SK-N-SH (cell line): ENCODE results near the gene SELENOK. TPM values are rescaled to one million over a fixed set of nuclear protein-coding genes. Genes with fewer than 3 reads are reported as not detected.

Experiments
- CTCF ChIA-PET: fragments of 300-600, 350-600 bp; formaldehyde crosslinking; extraction: SDS; loops from one replicate; lab custom pipeline; 2021; lab: Yijun Ruan, JAX
- POLR2A ChIA-PET: fragments of 350-600 bp; sonication (Branson Sonifier 250); formaldehyde crosslinking; extraction: SDS; loops from one replicate; lab custom pipeline; 2020; ENCODE audit warnings: antibody characterized with exemption, inconsistent platforms; lab: Yijun Ruan, JAX
- DNase-seq: peaks from one replicate; pipeline ENCODE4 v3.0.0; 2012
- H2AFZ ChIP-seq: fragments of 200-600 bp; sonication (generic); 2 replicates; pipeline ENCODE4 v1.8.1; 2016; ENCODE audit warnings: antibody characterized with exemption, mild to moderate bottlenecking, low read depth
- H3F3A ChIP-seq: fragments of 200-600 bp; sonication (generic); replicated peaks from 2 replicates; pipeline ENCODE3; 2016; ENCODE audit warnings: antibody characterized with exemption, mild to moderate bottlenecking; ENCODE audit not compliant: insufficient read depth
- H3K27ac ChIP-seq, 2 experiments: fragments of 200-500 bp in 1 of 2; fragments of 200-600 bp in 1 of 2; sonication (Bioruptor generic) in 1 of 2; sonication (generic), shearing (Covaris generic) in 1 of 2; 2 replicates each; pipeline versions ENCODE4 v1.5.1 to v1.6.1; 2014 to 2016; ENCODE audit warnings: low read depth in 2 of 2, inconsistent platforms in 1 of 2, low read length in 1 of 2, mild to moderate bottlenecking in 1 of 2, mixed read lengths in 1 of 2
- H3K27me3 ChIP-seq: fragments of 200-600 bp; sonication (generic), shearing (Covaris generic); 2 replicates; pipeline ENCODE4 v1.6.1; 2016; ENCODE audit warnings: mixed run types; ENCODE audit not compliant: insufficient read depth
- H3K36me3 ChIP-seq, 2 experiments: fragments of 200-500 bp in 1 of 2; fragments of 200-600 bp in 1 of 2; sonication (Bioruptor generic) in 1 of 2; sonication (generic) in 1 of 2; replicated peaks in 1 of 2; 2 replicates each; pipeline versions ENCODE3 to v1.5.1; 2014 to 2016; ENCODE audit warnings: low read length in 1 of 2, mild to moderate bottlenecking in 1 of 2; ENCODE audit not compliant: insufficient read depth in 2 of 2, control insufficient read depth in 1 of 2
- H3K4me1 ChIP-seq, 2 experiments: fragments of 200-500 bp in 1 of 2; fragments of 200-600 bp in 1 of 2; sonication (Bioruptor generic) in 1 of 2; sonication (generic), shearing (Covaris generic) in 1 of 2; 2 replicates each; pipeline versions ENCODE4 v1.5.1 to v1.6.1; 2014 to 2016; ENCODE audit warnings: low read depth in 1 of 2, low read length in 1 of 2, mixed run types in 1 of 2; ENCODE audit not compliant: insufficient read depth in 2 of 2, control insufficient read depth in 1 of 2
- H3K4me2 ChIP-seq: fragments of 200-600 bp; sonication (generic), shearing (Covaris generic); 2 replicates; pipeline ENCODE4 v1.6.1; 2017; ENCODE audit warnings: mixed run types
- H3K4me3 ChIP-seq, 2 experiments: fragments of 200-500 bp in 1 of 2; fragments of 200-600 bp in 1 of 2; sonication (Bioruptor generic) in 1 of 2; sonication (generic), shearing (Covaris generic) in 1 of 2; 2 replicates each; pipeline versions ENCODE4 v1.5.1 to v1.8.1; 2014 to 2016; ENCODE audit warnings: low read depth in 2 of 2, inconsistent platforms in 1 of 2, low read length in 1 of 2, mild to moderate bottlenecking in 1 of 2, mixed read lengths in 1 of 2, moderate library complexity in 1 of 2
- H3K79me2 ChIP-seq: fragments of 200-600 bp; sonication (generic); 2 replicates; pipeline ENCODE4 v1.8.1; 2017; ENCODE audit warnings: mild to moderate bottlenecking; ENCODE audit not compliant: insufficient read depth
- H3K9ac ChIP-seq: fragments of 200-600 bp; sonication (generic); 2 replicates; pipeline ENCODE4 v1.6.1; 2017; ENCODE audit warnings: mixed run types
- H3K9me2 ChIP-seq: fragments of 200-600 bp; sonication (generic); 2 replicates; pipeline ENCODE4 v1.6.1; 2017; ENCODE audit warnings: mixed run types
- H3K9me3 ChIP-seq: fragments of 200-600 bp; sonication (generic); 2 replicates; pipeline ENCODE4 v1.6.1; 2017; ENCODE audit warnings: mixed run types, mild to moderate bottlenecking, moderate library complexity
- H4K20me1 ChIP-seq: fragments of 200-600 bp; sonication (generic); 2 replicates; pipeline ENCODE4 v1.6.1; 2017; ENCODE audit warnings: mild to moderate bottlenecking, mixed run types; ENCODE audit not compliant: insufficient read depth
- ELF1 ChIP-seq: IDR thresholded peaks from 2 replicates; pipeline ENCODE4 v1.4.0; 2012
- EP300 ChIP-seq, 2 experiments: IDR thresholded peaks; 2 replicates each; pipeline versions ENCODE4 v1.4.0 to v1.6.1; 2012; ENCODE audit warnings: borderline replicate concordance in 1 of 2, low read depth in 1 of 2, low read length in 1 of 2
- FOSL2 ChIP-seq: IDR thresholded peaks from 2 replicates; pipeline ENCODE4 v1.4.0; 2012; ENCODE audit warnings: low read depth, mild to moderate bottlenecking, moderate library complexity, borderline replicate concordance
- FOXJ3 ChIP-seq: sonication (generic); formaldehyde crosslinking; IDR thresholded peaks from 2 replicates; pipeline ENCODE4 v1.5.1; 2020; ENCODE audit warnings: mild to moderate bottlenecking, missing genetic modification reagents
- GATA2 ChIP-seq: sonication (generic); formaldehyde crosslinking; IDR thresholded peaks from 2 replicates; pipeline ENCODE4 v1.5.0; 2020; ENCODE audit warnings: mild to moderate bottlenecking, missing genetic modification reagents
- JUND ChIP-seq: IDR thresholded peaks from 2 replicates; pipeline ENCODE4 v1.4.0; 2012
- MXI1 ChIP-seq: IDR thresholded peaks from 2 replicates; pipeline ENCODE4 v1.6.1; 2012; ENCODE audit warnings: mild to moderate bottlenecking, low read depth, low read length, improper control_type of control experiment
- NFIC ChIP-seq: IDR thresholded peaks from 2 replicates; pipeline ENCODE4 v1.4.0; 2012; ENCODE audit warnings: borderline replicate concordance
- POLR2AphosphoS5 ChIP-seq: IDR thresholded peaks from 2 replicates; pipeline ENCODE4 v1.6.1; 2012; ENCODE audit warnings: low read depth, low read length
- RFX5 ChIP-seq: IDR thresholded peaks from 2 replicates; pipeline ENCODE4 v1.6.1; 2012; ENCODE audit warnings: mild to moderate bottlenecking, improper control_type of control experiment, low read length
- SIN3A ChIP-seq: IDR thresholded peaks from 2 replicates; pipeline ENCODE4 v1.6.1; 2012; ENCODE audit warnings: low read depth, mild to moderate bottlenecking, low read length, moderate library complexity, borderline replicate concordance
- TCF12 ChIP-seq: IDR thresholded peaks from 2 replicates; pipeline ENCODE4 v1.4.0; 2012
- WGBS: methylation state at CpG from one replicate; pipeline ENCODE4 v1.1.6; 2017; ENCODE audit warnings: low lambda C conversion rate; 5-methylcytosine and 5-hydroxymethylcytosine counted together
- polyA plus RNA-seq, 3 experiments: library from polyadenylated mRNA; depleted of rRNA; stranded (reverse); fragments of >200 nt; gene quantifications; 2 replicates each; pipeline ENCODE4 v1.2.3, GENCODE V29; 2012
- TF ChIP-seq, protein P1 (sequence below): IDR thresholded peaks from 2 replicates; pipeline ENCODE4; 2012
- TF ChIP-seq, protein P2 (sequence below): fragments of 200-600 bp; sonication (generic); IDR thresholded peaks from 2 replicates; pipeline ENCODE4 v1.6.1; 2017; ENCODE audit warnings: antibody characterized with exemption, mild to moderate bottlenecking, moderate library complexity
- TF ChIP-seq, protein P3 (sequence below): IDR thresholded peaks from 2 replicates; pipeline ENCODE4 v1.4.0; 2012; ENCODE audit warnings: low read depth
- TF ChIP-seq, protein P4 (sequence below): IDR thresholded peaks from 2 replicates; pipeline ENCODE4 v1.4.0; 2012; ENCODE audit warnings: low read depth, borderline replicate concordance
- TF ChIP-seq, protein P5 (sequence below): IDR thresholded peaks from 2 replicates; pipeline ENCODE4 v1.4.0; 2012; ENCODE audit warnings: low read depth, borderline replicate concordance

SELENOK gene
- polyA plus RNA-seq, 1 of the 3 experiments (the other 2 are of a cell fraction) = 29.2 TPM

DNA sequence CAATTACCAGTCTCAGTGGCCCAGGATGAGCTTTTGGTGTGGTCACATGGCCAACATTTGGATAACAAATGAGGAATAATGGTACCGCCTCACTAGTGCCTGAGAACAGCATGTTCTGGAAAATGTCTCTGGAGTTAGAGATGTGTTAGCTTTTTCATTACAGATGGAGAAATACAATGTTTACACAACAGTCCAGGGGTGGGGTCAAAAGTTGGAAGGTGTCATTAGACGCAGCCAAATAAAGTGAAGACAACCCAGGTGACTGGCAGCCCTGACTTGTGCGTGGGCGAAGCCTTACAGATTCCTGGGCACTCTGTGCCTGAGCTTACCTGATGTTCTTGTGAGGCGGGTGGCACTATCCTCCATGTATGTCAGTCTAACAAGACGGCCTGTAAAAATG is 32.5 kb downstream of the SELENOK start:
- Histone ChIP-seq H3K27me3 (no peaks in the 10 kb centered on the region), H3K79me2 (no peaks in the 10 kb centered on the region), H3K27ac (no peak overlapping the region), H3K9ac (no peak overlapping the region), H2AFZ (no peak overlapping the region), H3K4me2 (no peak overlapping the region), H3K4me3 (no peak overlapping the region), H3K36me3 (peaks cover 16 to 40% of the 10 kb centered on the region in 2 experiments), H3F3A (no peaks in the 10 kb centered on the region), H3K4me1 (no peaks in the 10 kb centered on the region), H3K9me3 (no peaks in the 10 kb centered on the region), H3K9me2 (peaks cover 2% of the 10 kb centered on the region; the same call in 1 of the 2 replicates), H4K20me1 (no peaks in the 10 kb centered on the region)
- WGBS = 97% methylated on average over 6 of the region's 6 CpGs
- no peak for DNase-seq
- ChIA-PET CTCF (no interaction called here), POLR2A (no interaction called here)
- TF ChIP-seq EP300 (IDR thresholded peaks at IDR 0.05; ENCODE audit: borderline replicate concordance in 1 of 2, low read depth in 1 of 2, low read length in 1 of 2) (no peak), RFX5 (no peak)
- TF ChIP-seq, protein P1, sequence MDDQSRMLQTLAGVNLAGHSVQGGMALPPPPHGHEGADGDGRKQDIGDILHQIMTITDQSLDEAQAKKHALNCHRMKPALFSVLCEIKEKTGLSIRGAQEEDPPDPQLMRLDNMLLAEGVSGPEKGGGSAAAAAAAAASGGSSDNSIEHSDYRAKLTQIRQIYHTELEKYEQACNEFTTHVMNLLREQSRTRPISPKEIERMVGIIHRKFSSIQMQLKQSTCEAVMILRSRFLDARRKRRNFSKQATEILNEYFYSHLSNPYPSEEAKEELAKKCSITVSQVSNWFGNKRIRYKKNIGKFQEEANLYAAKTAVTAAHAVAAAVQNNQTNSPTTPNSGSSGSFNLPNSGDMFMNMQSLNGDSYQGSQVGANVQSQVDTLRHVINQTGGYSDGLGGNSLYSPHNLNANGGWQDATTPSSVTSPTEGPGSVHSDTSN = no peak

DNA sequence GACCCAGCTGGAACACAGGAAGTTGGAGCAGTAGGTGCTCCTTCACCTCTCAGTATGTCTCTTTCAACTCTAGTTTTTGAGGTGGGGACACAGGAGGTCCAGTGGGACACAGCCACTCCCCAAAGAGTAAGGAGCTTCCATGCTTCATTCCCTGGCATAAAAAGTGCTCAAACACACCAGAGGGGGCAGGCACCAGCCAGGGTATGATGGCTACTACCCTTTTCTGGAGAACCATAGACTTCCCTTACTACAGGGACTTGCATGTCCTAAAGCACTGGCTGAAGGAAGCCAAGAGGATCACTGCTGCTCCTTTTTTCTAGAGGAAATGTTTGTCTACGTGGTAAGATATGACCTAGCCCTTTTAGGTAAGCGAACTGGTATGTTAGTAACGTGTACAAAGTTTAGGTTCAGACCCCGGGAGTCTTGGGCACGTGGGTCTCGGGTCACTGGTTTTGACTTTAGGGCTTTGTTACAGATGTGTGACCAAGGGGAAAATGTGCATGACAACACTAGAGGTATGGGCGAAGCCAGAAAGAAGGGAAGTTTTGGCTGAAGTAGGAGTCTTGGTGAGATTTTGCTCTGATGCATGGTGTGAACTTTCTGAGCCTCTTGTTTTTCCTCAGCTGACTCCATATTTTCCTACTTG is 33.4 kb downstream of the SELENOK start:
- Histone ChIP-seq H3K27ac (no peak overlapping the region), H2AFZ (no peak overlapping the region), H3K4me1 (no peaks in the 10 kb centered on the region), H4K20me1 (no peaks in the 10 kb centered on the region)
- no peak for DNase-seq
- TF ChIP-seq FOSL2 (no peak), GATA2 (CRISPR knock-in tag) (no peak), MXI1 (no peak)
- TF ChIP-seq, all 33 proteins: peak for 0
- ChIA-PET CTCF (interaction anchor here (1.0 to 1.4 kb wide), 2 partner anchors 18 to 148 kb away, joined by 3 read pairs; no protein-coding TSS in a partner anchor), POLR2A (no interaction called here)
- H3K36me3 ChIP-seq = peaks cover 14 to 36% of the 10 kb centered on the region in 2 experiments
- H3K9me3 ChIP-seq = no peaks in the 10 kb centered on the region
- no peaks in the 10 kb centered on the region for H3F3A ChIP-seq
- H3K4me3 ChIP-seq = no peak overlapping the region
- no peak overlapping the region for H3K9ac ChIP-seq
- no peaks in the 10 kb centered on the region for H3K27me3 ChIP-seq
- peaks cover 2% of the 10 kb centered on the region; the same call in 1 of the 2 replicates for H3K9me2 ChIP-seq
- no peaks in the 10 kb centered on the region for H3K79me2 ChIP-seq
- WGBS = 87% methylated on average over 7 of the region's 7 CpGs
- H3K4me2 ChIP-seq = no peak overlapping the region

DNA sequence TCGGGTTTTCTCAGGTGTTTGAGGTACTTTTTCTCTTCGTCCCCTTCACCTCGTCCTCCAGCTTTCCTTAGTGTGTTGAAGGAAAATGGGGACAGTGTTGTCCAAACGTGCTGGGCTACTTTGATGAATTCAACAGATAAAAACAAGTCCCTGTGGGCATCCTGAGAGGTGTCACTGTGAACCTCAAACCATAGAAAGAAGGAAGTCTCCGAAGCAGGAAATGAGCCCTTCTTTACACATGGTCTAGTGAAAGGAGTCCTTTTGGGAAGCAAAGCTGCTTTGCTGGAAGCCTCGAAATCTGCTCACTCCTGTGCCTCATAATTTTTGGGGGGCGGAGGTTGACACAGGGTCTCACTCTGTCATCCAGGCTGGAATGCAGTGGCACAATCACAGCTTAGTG is 34.7 kb downstream of the SELENOK start:
- H3K4me3 ChIP-seq = no peak overlapping the region
- no peaks in the 10 kb centered on the region for H4K20me1 ChIP-seq
- no peak overlapping the region for H3K9ac ChIP-seq
- no peak overlapping the region for H3K4me2 ChIP-seq
- DNase-seq = no peak
- H3K27me3 ChIP-seq = no peaks in the 10 kb centered on the region
- no peaks in the 10 kb centered on the region for H3K79me2 ChIP-seq
- WGBS = 65% methylated on average over 7 of the region's 7 CpGs
- no peaks in the 10 kb centered on the region for H3K9me3 ChIP-seq
- ChIA-PET POLR2A (no interaction called here), CTCF (interaction anchor here (1.4 kb wide), 1 partner anchor 147 kb away, joined by 3 read pairs; no protein-coding TSS in a partner anchor)
- no peak overlapping the region for H2AFZ ChIP-seq
- peaks cover 2% of the 10 kb centered on the region; the same call in 1 of the 2 replicates for H3K9me2 ChIP-seq
- H3F3A ChIP-seq = no peaks in the 10 kb centered on the region
- no peak overlapping the region for H3K27ac ChIP-seq
- H3K36me3 ChIP-seq = peaks cover 9 to 28% of the 10 kb centered on the region in 2 experiments
- H3K4me1 ChIP-seq = no peaks in the 10 kb centered on the region
- TF ChIP-seq ELF1 (no peak), JUND (no peak), GATA2 (CRISPR knock-in tag) (no peak), NFIC (no peak), SIN3A (no peak), FOXJ3 (no peak), TCF12 (no peak), POLR2AphosphoS5 (no peak)
- TF ChIP-seq, protein P2, sequence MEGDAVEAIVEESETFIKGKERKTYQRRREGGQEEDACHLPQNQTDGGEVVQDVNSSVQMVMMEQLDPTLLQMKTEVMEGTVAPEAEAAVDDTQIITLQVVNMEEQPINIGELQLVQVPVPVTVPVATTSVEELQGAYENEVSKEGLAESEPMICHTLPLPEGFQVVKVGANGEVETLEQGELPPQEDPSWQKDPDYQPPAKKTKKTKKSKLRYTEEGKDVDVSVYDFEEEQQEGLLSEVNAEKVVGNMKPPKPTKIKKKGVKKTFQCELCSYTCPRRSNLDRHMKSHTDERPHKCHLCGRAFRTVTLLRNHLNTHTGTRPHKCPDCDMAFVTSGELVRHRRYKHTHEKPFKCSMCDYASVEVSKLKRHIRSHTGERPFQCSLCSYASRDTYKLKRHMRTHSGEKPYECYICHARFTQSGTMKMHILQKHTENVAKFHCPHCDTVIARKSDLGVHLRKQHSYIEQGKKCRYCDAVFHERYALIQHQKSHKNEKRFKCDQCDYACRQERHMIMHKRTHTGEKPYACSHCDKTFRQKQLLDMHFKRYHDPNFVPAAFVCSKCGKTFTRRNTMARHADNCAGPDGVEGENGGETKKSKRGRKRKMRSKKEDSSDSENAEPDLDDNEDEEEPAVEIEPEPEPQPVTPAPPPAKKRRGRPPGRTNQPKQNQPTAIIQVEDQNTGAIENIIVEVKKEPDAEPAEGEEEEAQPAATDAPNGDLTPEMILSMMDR = no peak
- TF ChIP-seq, protein P3, sequence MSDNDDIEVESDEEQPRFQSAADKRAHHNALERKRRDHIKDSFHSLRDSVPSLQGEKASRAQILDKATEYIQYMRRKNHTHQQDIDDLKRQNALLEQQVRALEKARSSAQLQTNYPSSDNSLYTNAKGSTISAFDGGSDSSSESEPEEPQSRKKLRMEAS = no peak
- TF ChIP-seq, protein P4, sequence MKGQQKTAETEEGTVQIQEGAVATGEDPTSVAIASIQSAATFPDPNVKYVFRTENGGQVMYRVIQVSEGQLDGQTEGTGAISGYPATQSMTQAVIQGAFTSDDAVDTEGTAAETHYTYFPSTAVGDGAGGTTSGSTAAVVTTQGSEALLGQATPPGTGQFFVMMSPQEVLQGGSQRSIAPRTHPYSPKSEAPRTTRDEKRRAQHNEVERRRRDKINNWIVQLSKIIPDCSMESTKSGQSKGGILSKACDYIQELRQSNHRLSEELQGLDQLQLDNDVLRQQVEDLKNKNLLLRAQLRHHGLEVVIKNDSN = no peak
- TF ChIP-seq, protein P5, sequence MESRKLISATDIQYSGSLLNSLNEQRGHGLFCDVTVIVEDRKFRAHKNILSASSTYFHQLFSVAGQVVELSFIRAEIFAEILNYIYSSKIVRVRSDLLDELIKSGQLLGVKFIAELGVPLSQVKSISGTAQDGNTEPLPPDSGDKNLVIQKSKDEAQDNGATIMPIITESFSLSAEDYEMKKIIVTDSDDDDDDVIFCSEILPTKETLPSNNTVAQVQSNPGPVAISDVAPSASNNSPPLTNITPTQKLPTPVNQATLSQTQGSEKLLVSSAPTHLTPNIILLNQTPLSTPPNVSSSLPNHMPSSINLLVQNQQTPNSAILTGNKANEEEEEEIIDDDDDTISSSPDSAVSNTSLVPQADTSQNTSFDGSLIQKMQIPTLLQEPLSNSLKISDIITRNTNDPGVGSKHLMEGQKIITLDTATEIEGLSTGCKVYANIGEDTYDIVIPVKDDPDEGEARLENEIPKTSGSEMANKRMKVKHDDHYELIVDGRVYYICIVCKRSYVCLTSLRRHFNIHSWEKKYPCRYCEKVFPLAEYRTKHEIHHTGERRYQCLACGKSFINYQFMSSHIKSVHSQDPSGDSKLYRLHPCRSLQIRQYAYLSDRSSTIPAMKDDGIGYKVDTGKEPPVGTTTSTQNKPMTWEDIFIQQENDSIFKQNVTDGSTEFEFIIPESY = no peak
